Heart left ventricle (tissue), 16 donors: Measurements from ENCODE around the gene TREM1. TPM values are rescaled to one million over a fixed set of nuclear protein-coding genes. Genes with fewer than 3 reads are reported as not detected.
A peak's percentile ranks its signal among the peaks of the same experiment; 100 is the strongest.

Source experiments
- ATAC-seq, 4 donors: fragments of 200-7000 bp; cut with Tn5 transposase; one replicate each; pipeline ENCODE4 v1.9.1; 2020 to 2022; ENCODE audit warnings: moderate library complexity in 4 of 4, mild to moderate bottlenecking in 3 of 4, moderate number of reproducible peaks in 1 of 4
- DNase-seq, 5 donors: peaks; one replicate each; pipeline ENCODE4 v3.0.0-alpha.2; 2020
- H3K27ac ChIP-seq, 12 donors: fragments of 200-600 bp; sonication (generic) in 4 of 12; one replicate each; pipeline versions ENCODE4 v1.5.0 to v1.8.0; 2016 to 2022; ENCODE audit warnings: mild to moderate bottlenecking in 2 of 12
- H3K27me3 ChIP-seq, 9 donors: fragments of 200-600 bp; sonication (generic) in 2 of 9; one replicate each; pipeline versions ENCODE4 v1.5.1 to v1.8.0; 2016 to 2022; ENCODE audit warnings: mild to moderate bottlenecking in 3 of 9
- H3K36me3 ChIP-seq, 9 donors: fragments of 200-600 bp; sonication (generic) in 2 of 9; one replicate each; pipeline versions ENCODE4 v1.5.0 to v1.8.0; 2018 to 2022; ENCODE audit warnings: mild to moderate bottlenecking in 2 of 9
- H3K4me1 ChIP-seq, 12 donors: fragments of 200-600 bp; sonication (generic) in 4 of 12; one replicate each; pipeline versions ENCODE4 v1.5.0 to v1.8.0; 2016 to 2022; ENCODE audit warnings: mild to moderate bottlenecking in 3 of 12
- H3K4me3 ChIP-seq, 12 donors: fragments of 200-600 bp; sonication (generic) in 4 of 12; one replicate each; pipeline versions ENCODE4 v1.5.0 to v1.8.0; 2017 to 2022; ENCODE audit warnings: mild to moderate bottlenecking in 9 of 12, moderate library complexity in 4 of 12
- H3K9me3 ChIP-seq, 12 donors: fragments of 200-600 bp; sonication (generic) in 4 of 12; one replicate each; pipeline versions ENCODE4 v1.5.0 to v1.8.0; 2016 to 2022; ENCODE audit warnings: mild to moderate bottlenecking in 1 of 12
- POLR2A ChIP-seq, 2 donors: fragments of 450-650 bp; IDR thresholded peaks; one replicate each; pipeline ENCODE4 v1.6.1; 2017; ENCODE audit warnings: antibody characterized with exemption in 2 of 2, mild to moderate bottlenecking in 2 of 2, moderate library complexity in 2 of 2
- WGBS, 4 donors: extraction: QIAGEN DNeasy Blood & Tissue Kit in 2 of 4; methylation state at CpG; one replicate each; pipeline versions ENCODE4 v1.1.5 to v1.1.7; 2013 to 2018; 5-methylcytosine and 5-hydroxymethylcytosine counted together
- intact Hi-C, 10 donors: fragments of 100-400 bp; cut with DNase I; formaldehyde crosslinking; loops; one replicate each; pipeline versions ENCODE4 v1.11.1 to v1.14.2; 2022
- polyA plus RNA-seq, 2 donors: library from polyadenylated mRNA; stranded (reverse); fragments of 200-250 nt; gene quantifications; one replicate each; pipeline ENCODE4 v1.2.3, GENCODE V29; 2013
- total RNA-seq, 9 donors: library from RNA; depleted of rRNA in 2 of 9; stranded (reverse); fragments of >200 nt in 2 of 9; fragmentation: NEBNext Ultra II Directional in 3 of 9; extraction: Animal tissue kit (Norgen Biotek cat#: 25700) in 3 of 9; gene quantifications; one replicate each; pipeline versions ENCODE4 v1.1.0 to v1.2.4, GENCODE V29; 2016 to 2023
- TF ChIP-seq, protein P1 (sequence below), 12 donors: fragments of 200-600 bp; sonication (generic) in 4 of 12; IDR thresholded peaks; one replicate each; pipeline versions ENCODE4 v1.5.0 to v1.8.0; 2018 to 2022; ENCODE audit warnings: antibody characterized with exemption in 12 of 12, mild to moderate bottlenecking in 5 of 12
- donor health status: ischemic (EF 13 %, LVEDD 7.1; RV severe dilation, severe dysfunction).
- donor health status: healthy with polysubstance abuse.
- donor health status: DM: no; HTN: yes; CAD: no.
- donor health status: DM: no; HTN: no; CAD: no.
- donor health status: ischemic (EF 25% LVEDD 6.9; RV normal size, moderate dysfunction).
- donor health status: ischemic (EF 25% LVEDD 5.7; RV mildly dilated, moderate dysfunction).
- donor health status: healthy.
- donor health status: DM: yes; HTN: yes; CAD: no.
- donor health status: ischemic (EF 35%, LVEDD 5.7; RV mildly dilated, moderate dysfunction).
- donor health status: nonischemic (EF 11% LVEDD 7.7; RV severe dilation, severe dysfunction).
- donor health status: DM: yes; HTN: yes; CAD: no.
- donor health status: PGD.
- donor health status: ischemic (EF 29% LVEDD 5.4; RV normal size, mild dysfunction).
- donor health status: nonischemic (EF 23%, LVEDD 6.1; RV moderate dilation, normal function).

Gene TREM1
- total and polyA plus RNA-seq, 11 donors: 0.19 to 18.4 (median 0.75) TPM

- TF ChIP-seq POLR2A (IDR thresholded peaks at IDR 0.05): no peak
- TF ChIP-seq, protein P1, sequence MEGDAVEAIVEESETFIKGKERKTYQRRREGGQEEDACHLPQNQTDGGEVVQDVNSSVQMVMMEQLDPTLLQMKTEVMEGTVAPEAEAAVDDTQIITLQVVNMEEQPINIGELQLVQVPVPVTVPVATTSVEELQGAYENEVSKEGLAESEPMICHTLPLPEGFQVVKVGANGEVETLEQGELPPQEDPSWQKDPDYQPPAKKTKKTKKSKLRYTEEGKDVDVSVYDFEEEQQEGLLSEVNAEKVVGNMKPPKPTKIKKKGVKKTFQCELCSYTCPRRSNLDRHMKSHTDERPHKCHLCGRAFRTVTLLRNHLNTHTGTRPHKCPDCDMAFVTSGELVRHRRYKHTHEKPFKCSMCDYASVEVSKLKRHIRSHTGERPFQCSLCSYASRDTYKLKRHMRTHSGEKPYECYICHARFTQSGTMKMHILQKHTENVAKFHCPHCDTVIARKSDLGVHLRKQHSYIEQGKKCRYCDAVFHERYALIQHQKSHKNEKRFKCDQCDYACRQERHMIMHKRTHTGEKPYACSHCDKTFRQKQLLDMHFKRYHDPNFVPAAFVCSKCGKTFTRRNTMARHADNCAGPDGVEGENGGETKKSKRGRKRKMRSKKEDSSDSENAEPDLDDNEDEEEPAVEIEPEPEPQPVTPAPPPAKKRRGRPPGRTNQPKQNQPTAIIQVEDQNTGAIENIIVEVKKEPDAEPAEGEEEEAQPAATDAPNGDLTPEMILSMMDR (IDR thresholded peaks at IDR 0.05): no peak
- DNase-seq: no peak
- peaks cover 0 to 12% (median 1%) of the 10 kb centered on the region in 12 donors for H3K4me1 ChIP-seq
- no peak for ATAC-seq
- no peaks in the 10 kb centered on the region for H3K9me3 ChIP-seq
- no peak overlapping the region for H3K27ac ChIP-seq
- peak overlapping the region in 7 of 12 donors; percentile 21 to 43 (median 32) for H3K4me3 ChIP-seq
- 32 to 36% (median 33%) methylated on average over 8 to 9 of the region's 9 CpGs for WGBS, 4 donors
- H3K27me3 ChIP-seq: peaks cover 0 to 53% (median 8%) of the 10 kb centered on the region in 9 donors
- intact Hi-C loops: loop anchor here in 8 of 10 donors (2.0 to 10.0 kb wide), 8 partner anchors 39 to 311 kb away; no protein-coding TSS in a partner anchor
- H3K36me3 ChIP-seq: no peaks in the 10 kb centered on the region
Measured at GRCh38 chr6:41318261-41318653, 31.8 kb upstream of the TREM1 start.

GRCh38 chr6:41315943-41316620 lies 29.6 kb upstream of the TREM1 start:
- Histone ChIP-seq H3K27me3 (peaks cover 0 to 72% (median 10%) of the 10 kb centered on the region in 9 donors), H3K4me1 (peaks cover 0 to 12% (median 1%) of the 10 kb centered on the region in 12 donors), H3K36me3 (no peaks in the 10 kb centered on the region), H3K27ac (no peak overlapping the region), H3K4me3 (no peak overlapping the region), H3K9me3 (no peaks in the 10 kb centered on the region)
- 73 to 87% (median 81%) methylated on average over 1 of the region's 1 CpG for WGBS, 4 donors
- no peak for ATAC-seq
- DNase-seq: no peak
- intact Hi-C loops: loop anchor here in 6 of 10 donors (5.0 to 10.0 kb wide), 4 partner anchors 124 to 224 kb away; no protein-coding TSS in a partner anchor
- TF ChIP-seq POLR2A (IDR thresholded peaks at IDR 0.05): no peak
- TF ChIP-seq, protein P1 (IDR thresholded peaks at IDR 0.05): no peak

DNA sequence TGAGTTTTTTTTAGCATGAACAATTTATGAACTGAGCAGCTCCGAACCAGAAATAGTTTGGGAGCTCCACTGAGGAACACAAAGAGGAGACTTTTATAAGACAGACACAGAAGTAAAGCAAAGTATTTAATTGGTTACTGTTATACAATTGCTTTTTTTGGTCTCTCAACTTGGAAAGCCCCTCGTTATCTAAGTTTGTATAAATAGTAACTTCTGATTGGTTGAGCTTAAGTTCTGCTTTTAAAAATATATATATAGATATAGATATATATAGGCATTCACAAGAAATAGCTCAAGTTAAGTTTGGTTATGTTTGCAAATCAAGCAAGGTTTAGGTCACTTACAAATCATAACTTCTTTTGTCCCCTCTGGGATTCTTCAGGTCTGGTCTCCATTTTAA lies 28.7 kb upstream of the TREM1 start:
- TF ChIP-seq, protein P1 (IDR thresholded peaks at IDR 0.05): no peak
- no peak for TF ChIP-seq POLR2A (IDR thresholded peaks at IDR 0.05)
- intact Hi-C loops: loop anchor here in 6 of 10 donors (5.0 to 10.0 kb wide), 4 partner anchors 123 to 223 kb away; no protein-coding TSS in a partner anchor
- H3K4me3 ChIP-seq: no peak overlapping the region
- 54 to 65% (median 60%) methylated on average over 2 of the region's 2 CpGs for WGBS, 4 donors
- H3K4me1 ChIP-seq: peaks cover 0 to 12% (median 1%) of the 10 kb centered on the region in 12 donors
- H3K9me3 ChIP-seq: no peaks in the 10 kb centered on the region
- no peaks in the 10 kb centered on the region for H3K36me3 ChIP-seq
- ATAC-seq: no peak
- no peak overlapping the region for H3K27ac ChIP-seq
- no peak for DNase-seq
- peaks cover 2 to 80% (median 12%) of the 10 kb centered on the region in 9 donors for H3K27me3 ChIP-seq

GRCh38 chr6:41306187-41306854 lies 19.8 kb upstream of the TREM1 start:
- ATAC-seq (no peak), DNase-seq (no peak)
- Histone ChIP-seq H3K27ac (no peak overlapping the region), H3K4me3 (no peak overlapping the region), H3K9me3 (no peaks in the 10 kb centered on the region), H3K27me3 (peaks cover 0 to 38% (median 6%) of the 10 kb centered on the region in 9 donors), H3K4me1 (no peaks in the 10 kb centered on the region), H3K36me3 (no peaks in the 10 kb centered on the region)
- intact Hi-C loops: no loop called here
- WGBS, 4 donors: 30 to 34% (median 32%) methylated on average over 13 of the region's 13 CpGs
- TF ChIP-seq, protein P1 (IDR thresholded peaks at IDR 0.05): peak; percentile 29 to 65 (median 55)
- TF ChIP-seq POLR2A (IDR thresholded peaks at IDR 0.05): no peak
